G401.6 (cell line): ENCODE data around the gene ZNF385D.
"Not testable (repeated sequence)": the region's sequence is repeated elsewhere in the genome, so short reads cannot be mapped to it uniquely, and the experiment has no call there.

Experiments
- FAIRE-seq: peaks from 2 replicates; lab custom pipeline; 2012; peaks lifted over from hg19 to GRCh38; lab: Jason Lieb, UNC

The ZNF385D gene

DNA sequence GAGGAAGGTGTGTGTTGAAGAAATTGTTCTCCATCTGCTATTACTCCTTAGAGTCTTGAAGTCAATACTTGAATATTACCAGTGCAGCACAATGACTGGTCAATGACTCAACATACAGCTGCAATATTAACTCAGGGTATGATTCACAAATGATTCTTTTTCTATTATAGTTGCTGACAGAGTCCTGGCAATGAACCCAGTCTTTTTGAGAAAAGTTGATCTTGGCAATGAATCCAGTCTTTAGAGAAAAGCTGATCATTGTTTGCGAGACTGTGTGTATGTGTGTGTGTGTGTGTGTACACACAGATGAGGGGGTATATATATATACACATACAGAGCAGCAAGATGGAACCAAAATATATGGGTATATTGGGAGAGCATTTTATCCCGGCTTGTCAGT is 315.1 kb downstream of the ZNF385D start:
- FAIRE-seq: no peak

DNA sequence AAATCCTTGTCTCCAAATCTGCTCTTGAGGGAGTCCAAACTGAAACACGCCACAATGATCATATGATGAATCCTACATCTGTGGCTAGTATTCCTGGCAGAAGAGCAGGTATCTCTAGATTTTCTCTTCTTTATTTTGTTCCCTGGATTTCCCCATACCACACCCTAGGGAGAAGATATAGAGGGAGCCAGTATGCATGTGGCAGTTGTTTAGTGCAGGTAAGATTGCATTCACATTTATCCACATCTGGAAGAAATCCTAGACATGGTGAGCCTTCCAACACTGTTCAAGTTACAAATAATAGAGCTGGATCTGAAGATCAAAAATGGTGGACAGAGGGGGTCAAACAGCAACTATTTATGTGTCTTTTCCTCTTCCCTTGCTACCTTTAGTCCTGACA is 316.7 kb downstream of the ZNF385D start:
- no peak for FAIRE-seq

GRCh38 chr3:21433751-21434150 is 317.3 kb downstream of the ZNF385D start:
- no peak for FAIRE-seq

- FAIRE-seq: no peak
Measured at GRCh38 chr3:21426920-21427319, 324.1 kb downstream of the ZNF385D start.

GRCh38 chr3:21425715-21426114 is 325.3 kb downstream of the ZNF385D start:
- no peak for FAIRE-seq

- FAIRE-seq: no peak
Measured at GRCh38 chr3:21421096-21421495, 329.9 kb downstream of the ZNF385D start.

DNA sequence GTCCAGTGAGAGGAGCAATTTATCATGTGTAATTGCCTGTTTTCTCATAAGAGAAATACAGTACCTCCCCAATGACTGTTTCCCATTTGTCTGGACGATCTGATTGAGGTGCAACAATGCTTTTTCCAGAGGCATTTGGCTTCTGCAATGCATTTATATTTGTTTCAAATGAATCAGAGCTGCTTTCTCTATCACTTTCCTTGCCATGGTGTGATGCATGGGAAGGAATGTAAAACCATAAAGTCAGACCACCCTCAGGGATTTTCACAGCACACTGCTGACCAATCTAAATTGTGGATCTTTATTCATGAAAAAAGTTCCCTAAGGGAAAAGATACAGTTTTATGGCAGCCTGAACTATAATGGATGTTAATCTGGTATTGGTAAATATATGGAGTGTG is 333.0 kb downstream of the ZNF385D start:
- FAIRE-seq: no peak

DNA sequence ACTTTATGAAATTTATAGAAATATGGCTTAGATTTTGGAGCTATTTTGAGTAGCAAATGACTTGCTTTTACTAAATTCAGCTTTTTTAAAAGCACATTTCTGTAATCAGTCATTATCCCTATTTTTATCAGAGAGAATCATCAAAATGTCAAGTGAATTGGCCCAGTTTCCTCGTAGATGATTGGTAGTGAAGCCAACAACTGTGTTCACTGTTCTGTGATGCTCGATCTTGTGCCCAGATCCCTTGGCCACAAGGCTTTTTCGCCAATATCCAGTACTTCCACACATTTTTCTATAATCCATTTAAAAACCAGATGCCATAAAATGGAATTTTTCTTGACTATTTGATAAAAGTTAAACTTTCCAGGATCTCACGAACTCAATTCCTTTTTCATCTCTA is 336.5 kb downstream of the ZNF385D start:
- no peak for FAIRE-seq

DNA sequence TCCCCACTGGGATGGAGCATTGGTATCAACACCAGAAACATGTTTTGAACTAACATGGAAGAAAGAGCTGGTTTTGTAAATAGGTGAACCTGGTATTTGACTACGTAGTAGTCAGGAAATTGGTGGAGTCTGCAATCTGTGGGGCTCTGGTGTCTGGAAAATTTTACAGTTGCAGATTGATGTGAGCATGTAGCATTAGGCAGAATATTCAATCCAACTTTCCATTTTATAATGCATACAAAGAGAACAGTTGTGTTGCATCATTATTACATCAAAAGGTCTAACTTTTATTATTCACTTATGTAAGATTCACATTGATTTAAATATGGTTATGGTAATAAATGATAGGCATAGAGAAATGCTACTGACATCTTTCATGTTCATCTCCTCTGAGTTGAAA is 340.0 kb downstream of the ZNF385D start:
- FAIRE-seq: no peak

- FAIRE-seq: no peak
Measured at GRCh38 chr3:21409401-21409800, 341.6 kb downstream of the ZNF385D start.

- FAIRE-seq: no peak
Measured at GRCh38 chr3:21407743-21408142, 343.3 kb downstream of the ZNF385D start.

GRCh38 chr3:21405671-21406667 is 345.0 kb downstream of the ZNF385D start:
- no peak for FAIRE-seq

DNA sequence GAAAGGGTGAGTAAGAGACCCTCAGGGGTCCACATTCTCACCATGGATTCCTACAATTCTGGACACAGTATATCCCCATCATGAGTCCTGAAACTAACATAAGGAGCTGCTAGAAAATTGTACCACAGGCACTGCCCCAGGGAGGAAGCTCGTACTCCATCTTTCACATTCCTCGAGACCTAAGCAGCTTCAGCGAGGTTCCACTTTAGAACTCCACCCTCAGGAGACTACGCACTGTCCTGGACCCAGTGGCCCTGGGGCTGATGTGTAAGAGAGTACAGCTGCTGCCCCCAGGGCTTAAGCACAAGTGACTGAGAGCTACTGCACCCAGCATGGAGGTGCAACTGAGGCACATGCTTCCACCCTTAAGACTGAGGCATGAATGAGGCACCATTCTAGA is 352.5 kb downstream of the ZNF385D start:
- no peak for FAIRE-seq

GRCh38 chr3:21393683-21394311 is 357.2 kb downstream of the ZNF385D start:
- no peak for FAIRE-seq

DNA sequence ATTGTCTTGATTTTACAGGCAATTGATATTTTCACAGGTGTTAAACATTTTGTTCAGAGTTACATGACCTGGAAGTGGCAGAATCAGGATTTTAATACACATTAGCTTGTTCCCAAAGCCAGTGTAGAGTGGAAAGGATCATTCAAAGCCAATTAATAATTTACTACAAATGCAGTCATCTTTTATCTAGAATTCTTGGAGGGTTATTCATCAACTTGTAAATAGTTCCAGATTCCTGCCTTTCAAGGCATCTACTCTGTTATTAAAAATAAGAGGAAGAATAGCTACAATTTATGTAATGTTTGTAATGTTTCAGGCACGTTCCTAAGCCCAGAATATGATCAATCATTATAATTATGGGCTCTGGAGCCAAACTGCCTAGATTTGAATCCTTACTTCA is 358.5 kb downstream of the ZNF385D start:
- no peak for FAIRE-seq

- no peak for FAIRE-seq
Measured at GRCh38 chr3:21390856-21391255, 360.2 kb downstream of the ZNF385D start.

GRCh38 chr3:21390136-21390535 is 360.9 kb downstream of the ZNF385D start:
- no peak for FAIRE-seq

DNA sequence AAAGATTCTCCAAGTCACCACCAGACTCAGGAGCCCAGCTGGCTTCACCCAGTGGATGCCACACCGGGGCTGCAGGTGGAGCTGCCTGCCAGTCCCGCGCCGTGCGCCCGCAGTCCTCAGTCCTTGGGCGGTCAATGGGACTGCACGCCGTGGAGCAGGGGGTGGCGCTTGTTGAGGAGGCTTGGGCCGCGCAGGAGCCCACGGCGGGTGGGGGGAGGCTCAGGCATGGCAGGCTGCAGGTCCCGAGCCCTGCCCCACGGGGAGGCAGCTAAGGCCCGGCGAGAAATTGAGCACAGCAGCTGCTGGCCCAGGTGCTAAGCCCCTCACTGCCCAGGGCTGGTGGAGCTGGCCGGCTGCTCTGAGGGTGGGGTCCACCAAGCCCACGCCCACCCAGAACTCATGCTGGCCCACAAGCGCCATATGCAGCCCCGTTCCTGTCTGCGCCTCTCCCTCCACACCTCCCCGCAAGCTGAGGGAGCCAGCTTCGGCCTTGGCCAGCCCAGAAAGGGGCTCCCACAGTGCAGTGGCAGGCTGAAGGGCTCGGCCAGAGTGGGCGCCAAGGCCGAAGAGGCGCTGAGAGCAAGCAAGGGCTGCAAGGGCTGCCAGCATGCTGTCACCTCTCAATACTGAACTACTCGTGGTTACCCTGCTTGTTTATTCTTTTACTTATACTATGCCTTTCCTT is 363.7 kb downstream of the ZNF385D start:
- not testable (repeated sequence) for FAIRE-seq

GRCh38 chr3:21378036-21378435 is 373.0 kb downstream of the ZNF385D start:
- not testable (repeated sequence) for FAIRE-seq

GRCh38 chr3:21377071-21377769 is 373.8 kb downstream of the ZNF385D start:
- no peak for FAIRE-seq

- FAIRE-seq: no peak
Measured at GRCh38 chr3:21372316-21372715, 378.7 kb downstream of the ZNF385D start.
